Right kidney (tissue), 1 donor: ENCODE results near the gene KIN.
"Not testable (repeated sequence)": the region's sequence is repeated elsewhere in the genome, so short reads cannot be mapped to it uniquely, and the experiment has no call there.

ENCODE experiments used
- DNase-seq: peaks from one replicate; pipeline ENCODE4 v3.0.0-alpha.2; 2016

KIN gene

GRCh38 chr10:7734821-7735220, 53.0 kb downstream of the KIN start:
- no peak for DNase-seq

GRCh38 chr10:7722927-7723529, 64.8 kb downstream of the KIN start:
- DNase-seq, result no peak

GRCh38 chr10:7720478-7720877, 67.3 kb downstream of the KIN start:
- DNase-seq, result no peak

- no peak for DNase-seq
These were observed 69.1 kb downstream of the KIN start for GRCh38 chr10:7718685-7719084.

- DNase-seq, result no peak
These were observed 70.0 kb downstream of the KIN start for GRCh38 chr10:7717767-7718166.

GRCh38 chr10:7715515-7715914, 72.3 kb downstream of the KIN start:
- no peak for DNase-seq

- not testable (repeated sequence) for DNase-seq
These were observed 76.7 kb downstream of the KIN start for GRCh38 chr10:7711075-7711474.

- no peak for DNase-seq
These were observed 77.3 kb downstream of the KIN start for GRCh38 chr10:7710446-7710845.

- no peak for DNase-seq
These were observed 79.0 kb downstream of the KIN start for GRCh38 chr10:7708832-7709231.

- no peak for DNase-seq
These were observed 79.8 kb downstream of the KIN start for GRCh38 chr10:7707858-7708622.

GRCh38 chr10:7707102-7707501, 80.7 kb downstream of the KIN start:
- no peak for DNase-seq

- no peak for DNase-seq
These were observed 81.2 kb downstream of the KIN start for GRCh38 chr10:7706534-7707073.

GRCh38 chr10:7705341-7705740, 82.5 kb downstream of the KIN start:
- no peak for DNase-seq

GRCh38 chr10:7704071-7705016, 83.4 kb downstream of the KIN start:
- DNase-seq, result no peak

GRCh38 chr10:7703140-7703539, 84.7 kb downstream of the KIN start, which contains the start of gene ITIH2:
Gene ITIH2, plus strand, starts transcription at chr10:7703316. Its CDS starts 119 bp downstream, at chr10:7703435.
- no peak for DNase-seq

- no peak for DNase-seq
These were observed 85.4 kb downstream of the KIN start for GRCh38 chr10:7702288-7702812.

- no peak for DNase-seq
These were observed 86.5 kb downstream of the KIN start for GRCh38 chr10:7701158-7701742.
